Activated naive CD4-positive, alpha-beta T cell treated with anti-CD3 and anti-CD28 coated beads for 36 hours (primary cell): ENCODE data around the gene TRIP10. TPM values are rescaled to one million over a fixed set of nuclear protein-coding genes. Genes with fewer than 3 reads are reported as not detected.
A peak's percentile ranks its signal among the peaks of the same experiment; 100 is the strongest.
"Not testable (repeated sequence)": the region's sequence is repeated elsewhere in the genome, so short reads cannot be mapped to it uniquely, and the experiment has no call there.

Experiments used
- CTCF ChIA-PET: fragments of 350-600 bp; sonication (Branson Sonifier 250); formaldehyde crosslinking; loops from one replicate; lab custom pipeline; 2021; ENCODE audit warnings: antibody characterized with exemption; lab: Charles Lee
- DNase-seq: peaks from one replicate; pipeline ENCODE4 v3.0.0-alpha.2; 2020
- H3K27ac Mint-ChIP-seq: one replicate; pipeline ENCODE4 v1.8.0; 2021; ENCODE audit warnings: mild to moderate bottlenecking, mixed read lengths
- H3K27me3 Mint-ChIP-seq: one replicate; pipeline ENCODE4 v1.8.0; 2021; ENCODE audit warnings: low read depth, mixed read lengths
- H3K36me3 Mint-ChIP-seq: one replicate; pipeline ENCODE4 v1.8.0; 2021; ENCODE audit warnings: low read depth, mixed read lengths
- H3K4me1 Mint-ChIP-seq: one replicate; pipeline ENCODE4 v1.8.0; 2021; ENCODE audit warnings: low read depth, mixed read lengths
- H3K4me3 Mint-ChIP-seq: one replicate; pipeline ENCODE4 v1.8.0; 2021; ENCODE audit warnings: mild to moderate bottlenecking, moderate library complexity, mixed read lengths
- H3K9me3 Mint-ChIP-seq: one replicate; pipeline ENCODE4 v1.8.0; 2021; ENCODE audit warnings: mixed read lengths
- intact Hi-C: fragments of 100-400 bp; cut with micrococcal nuclease; formaldehyde crosslinking; loops from one replicate; pipeline ENCODE4 v1.15.1; 2023
- total RNA-seq, 2 experiments: library from RNA; stranded (reverse); gene quantifications; one replicate each; pipeline ENCODE4 v1.2.3, GENCODE V29; 2021

The TRIP10 gene
- total RNA-seq, 2 experiments from 2014 or later = 56.2 to 61.1 TPM

DNA sequence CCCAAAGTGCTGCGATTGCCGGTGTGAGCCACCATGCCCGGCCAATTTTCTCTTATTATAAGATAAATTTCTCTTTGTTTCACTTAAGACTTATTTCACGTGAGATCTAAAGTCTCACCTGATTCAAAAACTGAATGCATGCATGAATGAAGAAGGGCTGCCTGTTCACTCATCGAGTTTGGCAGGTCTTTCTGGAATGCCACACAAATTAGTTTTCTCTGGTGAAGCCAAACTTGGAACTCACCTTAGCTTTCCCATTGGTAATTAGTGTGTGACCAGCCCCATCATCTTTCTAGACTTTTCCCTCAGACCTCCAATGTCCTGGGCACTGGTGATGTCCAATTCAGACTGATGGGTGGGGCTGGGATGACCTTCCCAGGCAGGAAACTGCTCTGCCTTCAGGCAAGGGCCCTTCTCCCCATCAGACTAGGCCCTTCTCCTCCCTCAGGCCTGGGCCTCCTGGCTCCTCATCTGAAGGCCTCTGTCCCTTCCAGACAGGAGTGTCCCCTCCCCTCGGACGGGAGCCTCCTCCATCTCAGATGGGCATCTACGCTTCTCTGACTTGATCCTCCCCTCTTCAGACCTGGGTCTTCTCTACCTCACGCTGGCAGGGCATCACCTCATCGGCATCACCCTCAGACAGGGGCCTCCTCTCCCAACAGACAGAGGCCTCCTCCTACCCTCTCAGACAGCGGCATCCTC, 33.4 kb upstream of the TRIP10 start:
- peaks cover 14% of the 10 kb centered on the region for H3K4me1 Mint-ChIP-seq
- intact Hi-C loops = no loop called here
- H3K27ac Mint-ChIP-seq = no peak overlapping the region
- no peaks in the 10 kb centered on the region for H3K9me3 Mint-ChIP-seq
- H3K27me3 Mint-ChIP-seq = peaks cover 23% of the 10 kb centered on the region
- H3K4me3 Mint-ChIP-seq = no peak overlapping the region
- DNase-seq = no peak
- no peaks in the 10 kb centered on the region for H3K36me3 Mint-ChIP-seq
- CTCF ChIA-PET = no interaction called here

DNA sequence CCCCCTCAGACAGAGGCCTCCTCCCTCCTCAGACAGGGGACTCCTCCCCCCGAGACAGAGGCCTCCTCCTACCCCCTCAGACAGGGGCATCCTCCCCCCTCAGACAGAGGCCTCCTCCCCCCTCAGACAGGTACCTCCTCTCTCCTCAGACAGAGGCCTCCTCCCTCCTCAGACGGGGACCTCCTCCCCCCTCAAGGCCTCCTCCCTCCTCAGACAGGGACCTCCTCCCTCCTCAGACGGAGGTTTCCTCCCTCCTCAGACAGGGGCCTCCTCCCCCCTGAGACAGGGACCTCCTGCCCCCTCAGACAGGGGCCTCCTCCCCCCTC, 32.9 kb upstream of the TRIP10 start:
- Mint-ChIP-seq H3K4me1 (peaks cover 14% of the 10 kb centered on the region), H3K27me3 (peaks cover 26% of the 10 kb centered on the region), H3K36me3 (no peaks in the 10 kb centered on the region), H3K4me3 (no peak overlapping the region), H3K27ac (no peak overlapping the region), H3K9me3 (no peaks in the 10 kb centered on the region)
- CTCF ChIA-PET = no interaction called here
- intact Hi-C loops = no loop called here
- DNase-seq = no peak

DNA sequence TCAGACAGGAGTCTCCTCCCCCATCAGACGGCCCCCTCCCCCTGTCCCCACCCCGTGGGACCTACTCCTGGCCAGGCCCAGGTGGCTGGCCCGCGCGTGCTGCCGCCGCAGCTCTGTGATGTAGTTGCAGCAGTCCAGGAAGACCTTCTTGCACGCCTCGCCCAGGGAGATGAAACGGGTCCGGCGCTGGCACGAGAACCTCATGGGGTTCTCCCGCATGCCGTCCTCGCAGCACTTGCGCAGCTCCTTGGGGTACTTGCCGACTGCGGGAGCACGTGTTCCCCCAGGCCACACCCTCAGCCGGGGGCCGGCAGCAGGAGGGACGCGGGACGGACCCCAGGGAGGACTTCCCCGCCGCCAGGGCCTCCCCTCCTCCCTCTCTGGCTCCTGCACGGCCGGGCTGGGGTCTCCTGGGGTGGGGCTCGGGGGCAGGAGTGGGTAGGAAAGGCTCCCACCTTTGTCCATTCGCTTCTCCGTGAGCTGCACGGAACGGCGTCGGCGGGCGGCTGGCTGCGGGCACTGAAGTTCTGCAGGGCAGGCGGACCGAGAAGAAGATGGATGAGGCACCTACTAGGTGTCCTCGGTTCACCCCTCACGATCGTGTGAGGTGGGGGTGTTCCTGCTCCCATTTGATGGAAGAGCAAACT, 32.3 kb upstream of the TRIP10 start:
- DNase-seq = no peak
- intact Hi-C loops = no loop called here
- Mint-ChIP-seq H3K27ac (no peak overlapping the region), H3K27me3 (peaks cover 29% of the 10 kb centered on the region), H3K4me1 (peaks cover 14% of the 10 kb centered on the region), H3K4me3 (no peak overlapping the region), H3K9me3 (no peaks in the 10 kb centered on the region), H3K36me3 (no peaks in the 10 kb centered on the region)
- CTCF ChIA-PET = no interaction called here

DNA sequence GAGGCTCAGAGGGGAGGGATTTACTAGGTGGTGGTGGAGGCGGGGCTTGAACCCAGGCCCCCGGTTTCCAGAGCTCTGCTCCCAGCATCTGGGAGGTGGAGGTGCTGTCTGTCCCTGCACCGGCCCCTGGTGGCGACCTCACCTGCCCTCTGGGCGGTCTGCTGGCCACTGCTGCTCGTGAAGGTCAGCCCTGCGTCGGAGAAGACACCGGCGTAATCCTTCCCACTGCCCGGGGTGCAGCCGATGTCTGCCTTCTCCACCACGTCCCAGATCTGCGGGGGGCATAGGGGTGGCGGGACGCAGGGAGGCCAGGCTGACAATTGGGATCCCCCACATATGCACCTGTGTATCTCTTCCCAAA, 31.8 kb upstream of the TRIP10 start:
- peaks cover 31% of the 10 kb centered on the region for H3K27me3 Mint-ChIP-seq
- H3K36me3 Mint-ChIP-seq = no peaks in the 10 kb centered on the region
- peaks cover 14% of the 10 kb centered on the region for H3K4me1 Mint-ChIP-seq
- H3K27ac Mint-ChIP-seq = no peak overlapping the region
- no peaks in the 10 kb centered on the region for H3K9me3 Mint-ChIP-seq
- intact Hi-C loops = no loop called here
- H3K4me3 Mint-ChIP-seq = no peak overlapping the region
- no peak for DNase-seq
- CTCF ChIA-PET = no interaction called here

- Mint-ChIP-seq H3K27ac (no peak overlapping the region), H3K4me1 (peaks cover 14% of the 10 kb centered on the region), H3K4me3 (no peak overlapping the region), H3K36me3 (no peaks in the 10 kb centered on the region), H3K27me3 (peaks cover 31% of the 10 kb centered on the region), H3K9me3 (no peaks in the 10 kb centered on the region)
- intact Hi-C loops = no loop called here
- DNase-seq = no peak
- CTCF ChIA-PET = no interaction called here
Measured at GRCh38 chr19:6708346-6708745, 31.1 kb upstream of the TRIP10 start.

- H3K36me3 Mint-ChIP-seq, H3K27ac Mint-ChIP-seq, CTCF ChIA-PET, H3K9me3 Mint-ChIP-seq, intact Hi-C loops, H3K4me3 Mint-ChIP-seq, DNase-seq: not testable (repeated sequence)
- H3K27me3 Mint-ChIP-seq = peaks cover 31% of the 10 kb centered on the region
- peaks cover 14% of the 10 kb centered on the region for H3K4me1 Mint-ChIP-seq
Measured at GRCh38 chr19:6708913-6709312, 30.6 kb upstream of the TRIP10 start.

- Mint-ChIP-seq H3K36me3 (no peaks in the 10 kb centered on the region), H3K4me3 (no peak overlapping the region), H3K27ac (no peak overlapping the region), H3K27me3 (peaks cover 31% of the 10 kb centered on the region), H3K9me3 (no peaks in the 10 kb centered on the region), H3K4me1 (peaks cover 14% of the 10 kb centered on the region)
- CTCF ChIA-PET = no interaction called here
- intact Hi-C loops = no loop called here
- DNase-seq = no peak
Measured at GRCh38 chr19:6709549-6709948, 29.9 kb upstream of the TRIP10 start.

- intact Hi-C loops = loop anchor here (2.0 kb wide), 1 partner anchor 78 kb away; no protein-coding TSS in a partner anchor
- peaks cover 14% of the 10 kb centered on the region for H3K4me1 Mint-ChIP-seq
- peak; percentile 25 for DNase-seq
- H3K9me3 Mint-ChIP-seq = no peaks in the 10 kb centered on the region
- H3K36me3 Mint-ChIP-seq = no peaks in the 10 kb centered on the region
- H3K4me3 Mint-ChIP-seq = no peak overlapping the region
- H3K27ac Mint-ChIP-seq = no peak overlapping the region
- peaks cover 31% of the 10 kb centered on the region for H3K27me3 Mint-ChIP-seq
- CTCF ChIA-PET = interaction anchor here (1.1 to 1.2 kb wide), 2 partner anchors 13 to 492 kb away, joined by 3 read pairs; no protein-coding TSS in a partner anchor
Measured at GRCh38 chr19:6710273-6711077, 29.0 kb upstream of the TRIP10 start.

- no peak overlapping the region for H3K4me3 Mint-ChIP-seq
- CTCF ChIA-PET = interaction anchor here (1.1 to 1.2 kb wide), 2 partner anchors 13 to 492 kb away, joined by 3 read pairs; no protein-coding TSS in a partner anchor
- no peak overlapping the region for H3K27ac Mint-ChIP-seq
- no peaks in the 10 kb centered on the region for H3K9me3 Mint-ChIP-seq
- H3K36me3 Mint-ChIP-seq = no peaks in the 10 kb centered on the region
- H3K4me1 Mint-ChIP-seq = peaks cover 14% of the 10 kb centered on the region
- intact Hi-C loops = loop anchor here (2.0 kb wide), 1 partner anchor 78 kb away; no protein-coding TSS in a partner anchor
- no peak for DNase-seq
- peaks cover 31% of the 10 kb centered on the region for H3K27me3 Mint-ChIP-seq
Measured at GRCh38 chr19:6711078-6711361, 28.5 kb upstream of the TRIP10 start.

- no peak for DNase-seq
- peaks cover 14% of the 10 kb centered on the region for H3K4me1 Mint-ChIP-seq
- intact Hi-C loops = loop anchor here (2.0 kb wide), 1 partner anchor 79 kb away; no protein-coding TSS in a partner anchor
- H3K36me3 Mint-ChIP-seq = no peaks in the 10 kb centered on the region
- peaks cover 31% of the 10 kb centered on the region for H3K27me3 Mint-ChIP-seq
- H3K27ac Mint-ChIP-seq = no peak overlapping the region
- no peaks in the 10 kb centered on the region for H3K9me3 Mint-ChIP-seq
- CTCF ChIA-PET = interaction anchor here (1.1 to 1.2 kb wide), 2 partner anchors 12 to 493 kb away, joined by 3 read pairs; no protein-coding TSS in a partner anchor
- H3K4me3 Mint-ChIP-seq = no peak overlapping the region
Measured at GRCh38 chr19:6711605-6712004, 27.9 kb upstream of the TRIP10 start.

DNA sequence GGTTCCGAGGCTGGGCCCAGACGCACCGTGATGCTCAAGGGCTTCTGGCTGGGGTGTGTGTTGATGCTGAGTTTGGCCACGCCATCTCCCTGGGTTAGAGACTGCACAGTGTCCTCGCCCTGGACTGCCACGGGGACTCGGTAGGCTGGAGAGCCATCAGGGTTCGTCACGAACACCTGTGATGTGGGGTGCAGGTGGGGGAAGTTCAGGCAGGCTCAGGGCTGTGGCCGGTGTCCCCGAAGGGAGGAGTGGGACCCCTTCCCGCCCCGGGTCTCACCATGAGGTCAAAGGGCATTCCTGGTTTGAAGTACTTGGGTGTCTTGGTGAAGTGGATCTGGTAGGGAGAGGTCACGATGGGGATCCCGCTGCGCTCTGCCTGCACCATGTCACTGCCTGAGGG, 27.2 kb upstream of the TRIP10 start:
- peaks cover 14% of the 10 kb centered on the region for H3K4me1 Mint-ChIP-seq
- no peak for DNase-seq
- H3K27me3 Mint-ChIP-seq = peaks cover 31% of the 10 kb centered on the region
- H3K36me3 Mint-ChIP-seq = no peaks in the 10 kb centered on the region
- H3K27ac Mint-ChIP-seq = no peak overlapping the region
- CTCF ChIA-PET = no interaction called here
- no peak overlapping the region for H3K4me3 Mint-ChIP-seq
- H3K9me3 Mint-ChIP-seq = no peaks in the 10 kb centered on the region
- intact Hi-C loops = no loop called here

DNA sequence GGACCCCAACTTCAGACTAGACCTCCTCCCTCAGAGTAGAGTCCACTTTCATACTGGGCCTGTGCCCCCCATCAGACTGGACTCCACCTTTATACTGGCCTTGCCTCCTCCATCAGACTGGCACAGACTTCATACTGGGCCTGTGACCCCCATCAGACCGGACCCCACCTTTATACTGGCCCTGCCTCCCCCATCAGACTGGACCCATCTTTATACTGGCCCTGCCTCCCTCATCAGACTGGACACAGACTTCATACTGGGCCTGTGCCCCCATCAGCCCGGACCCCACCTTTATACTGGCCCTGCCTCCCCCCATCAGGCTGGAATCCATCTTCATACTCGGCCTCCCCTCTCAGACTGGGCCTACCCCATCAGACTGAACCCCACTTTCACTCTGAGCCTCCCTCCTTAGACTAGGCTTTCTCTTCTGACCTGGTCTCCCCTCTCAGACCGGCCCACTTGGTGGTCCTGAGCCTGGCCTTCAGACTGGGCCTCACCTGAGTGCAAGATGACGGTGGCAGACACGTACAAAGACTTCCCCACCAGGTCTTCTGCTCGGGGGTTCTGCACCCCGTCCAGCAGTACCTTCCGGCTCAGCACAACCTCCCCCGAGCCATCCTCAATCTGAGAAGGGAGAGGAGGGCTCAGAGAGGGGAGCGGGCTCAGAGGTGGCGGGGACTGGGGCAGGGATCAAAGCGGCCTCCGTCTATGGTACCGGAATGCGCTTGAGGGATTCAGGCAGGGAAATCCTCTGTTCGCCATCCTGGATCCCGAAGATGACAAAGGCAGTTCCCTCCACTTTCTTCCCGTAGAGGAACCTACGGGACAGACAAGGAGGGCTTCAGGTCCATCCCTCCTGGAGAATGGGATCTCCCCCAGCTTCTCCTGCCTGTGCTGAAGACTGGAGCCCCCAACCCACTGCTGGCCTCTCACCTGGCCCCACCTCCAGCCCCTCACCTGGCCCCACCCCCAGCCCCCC, 26.5 kb upstream of the TRIP10 start:
- intact Hi-C loops = no loop called here
- Mint-ChIP-seq H3K9me3 (no peaks in the 10 kb centered on the region), H3K27me3 (peaks cover 31% of the 10 kb centered on the region), H3K4me3 (no peak overlapping the region), H3K36me3 (no peaks in the 10 kb centered on the region), H3K27ac (no peak overlapping the region), H3K4me1 (peaks cover 14% of the 10 kb centered on the region)
- CTCF ChIA-PET = no interaction called here
- no peak for DNase-seq
